AG09309 (cell line): ENCODE measurements around the gene FBN1.

ENCODE experiments used
- DNase-seq: peaks from one replicate; pipeline ENCODE4 v3.0.0-alpha.2; 2010; ENCODE audit warnings: low read depth
- H3K4me3 ChIP-seq: 2 replicates; pipeline ENCODE4 v1.5.1; 2011; ENCODE audit warnings: mild to moderate bottlenecking, low read depth, low read length, moderate library complexity; ENCODE audit not compliant: control insufficient read depth
- TF ChIP-seq, protein P1 (sequence below): IDR thresholded peaks from 2 replicates; pipeline ENCODE4 v1.5.1; 2011; ENCODE audit warnings: mild to moderate bottlenecking, low read depth, low read length, inconsistent platforms; ENCODE audit not compliant: insufficient read depth, control insufficient read depth; ENCODE audit errors: missing control alignments

FBN1 gene

DNA sequence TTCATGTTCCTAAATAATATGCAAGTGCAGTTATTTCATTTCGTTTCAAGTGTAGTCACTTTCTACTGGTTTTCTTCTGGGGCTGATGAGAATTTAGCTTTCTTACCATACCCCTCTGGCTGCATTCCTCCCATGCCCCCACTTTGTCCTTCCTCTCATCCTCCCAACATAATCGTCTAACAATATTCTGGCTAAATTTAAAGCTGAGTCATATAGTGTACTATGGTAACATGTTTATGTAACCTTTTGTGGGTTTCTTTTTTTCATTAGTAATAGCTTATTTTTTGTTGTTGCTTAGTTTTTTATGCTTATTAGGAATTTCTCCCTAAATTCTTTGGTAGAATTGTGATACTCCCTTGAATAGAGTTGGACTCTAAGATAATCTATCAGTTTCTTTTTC is 283.8 kb downstream of the FBN1 start:
- no peak for DNase-seq
- TF ChIP-seq, protein P1, sequence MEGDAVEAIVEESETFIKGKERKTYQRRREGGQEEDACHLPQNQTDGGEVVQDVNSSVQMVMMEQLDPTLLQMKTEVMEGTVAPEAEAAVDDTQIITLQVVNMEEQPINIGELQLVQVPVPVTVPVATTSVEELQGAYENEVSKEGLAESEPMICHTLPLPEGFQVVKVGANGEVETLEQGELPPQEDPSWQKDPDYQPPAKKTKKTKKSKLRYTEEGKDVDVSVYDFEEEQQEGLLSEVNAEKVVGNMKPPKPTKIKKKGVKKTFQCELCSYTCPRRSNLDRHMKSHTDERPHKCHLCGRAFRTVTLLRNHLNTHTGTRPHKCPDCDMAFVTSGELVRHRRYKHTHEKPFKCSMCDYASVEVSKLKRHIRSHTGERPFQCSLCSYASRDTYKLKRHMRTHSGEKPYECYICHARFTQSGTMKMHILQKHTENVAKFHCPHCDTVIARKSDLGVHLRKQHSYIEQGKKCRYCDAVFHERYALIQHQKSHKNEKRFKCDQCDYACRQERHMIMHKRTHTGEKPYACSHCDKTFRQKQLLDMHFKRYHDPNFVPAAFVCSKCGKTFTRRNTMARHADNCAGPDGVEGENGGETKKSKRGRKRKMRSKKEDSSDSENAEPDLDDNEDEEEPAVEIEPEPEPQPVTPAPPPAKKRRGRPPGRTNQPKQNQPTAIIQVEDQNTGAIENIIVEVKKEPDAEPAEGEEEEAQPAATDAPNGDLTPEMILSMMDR, result no peak
- no peak overlapping the region for H3K4me3 ChIP-seq

DNA sequence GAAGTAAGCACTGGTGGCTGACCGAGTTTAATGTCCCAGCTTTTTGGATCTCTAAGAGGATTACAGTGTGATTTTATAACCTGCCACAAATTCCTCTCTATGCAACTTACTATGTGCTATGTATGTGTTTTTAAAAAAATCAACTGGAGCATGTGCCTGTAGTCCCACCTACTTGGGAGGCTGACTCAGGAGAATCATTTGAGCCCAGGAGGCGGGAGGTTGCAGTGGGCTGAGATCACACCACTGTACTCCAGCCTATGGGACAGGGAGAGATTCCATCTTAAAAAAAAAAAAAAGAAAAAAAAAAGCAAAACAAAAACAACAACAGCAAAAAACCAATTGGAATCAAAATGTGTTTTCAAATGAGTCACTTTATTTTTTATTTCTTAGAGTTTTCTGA is 284.7 kb downstream of the FBN1 start:
- no peak for DNase-seq
- H3K4me3 ChIP-seq, result no peak overlapping the region
- TF ChIP-seq, protein P1, result no peak
